HL-60 (cell line): Measurements from ENCODE around the gene RAB10.

Experiments used
- POLR2AphosphoS5 ChIP-seq: IDR thresholded peaks from 2 replicates; pipeline ENCODE4 v1.6.1; 2012; ENCODE audit warnings: low read depth
- TF ChIP-seq, protein P1 (sequence below): IDR thresholded peaks from one replicate; pipeline ENCODE4 v1.5.1; 2011; ENCODE audit warnings: low read length, control low read depth, inconsistent platforms; ENCODE audit not compliant: insufficient read depth

DNA sequence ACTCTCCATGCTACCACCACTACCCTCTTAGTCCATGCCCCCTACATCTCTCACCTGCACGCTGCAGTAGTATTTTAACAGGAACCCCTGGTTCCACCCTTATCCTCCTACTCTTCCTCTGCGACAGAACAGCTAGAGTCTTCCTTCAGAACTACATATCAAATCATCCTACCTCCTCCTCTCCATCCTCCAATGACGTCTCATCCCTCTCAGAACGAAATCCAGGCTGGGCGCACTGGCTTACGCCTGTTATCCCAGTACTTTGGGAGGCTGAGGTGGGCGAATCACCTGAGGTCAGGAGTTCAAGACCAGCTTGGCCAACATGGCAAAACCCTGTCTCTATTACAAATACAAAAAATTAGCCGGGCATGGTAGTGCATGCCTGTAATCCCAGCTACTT lies 41.3 kb upstream of the RAB10 start:
- no peak for TF ChIP-seq POLR2AphosphoS5
- TF ChIP-seq, protein P1, sequence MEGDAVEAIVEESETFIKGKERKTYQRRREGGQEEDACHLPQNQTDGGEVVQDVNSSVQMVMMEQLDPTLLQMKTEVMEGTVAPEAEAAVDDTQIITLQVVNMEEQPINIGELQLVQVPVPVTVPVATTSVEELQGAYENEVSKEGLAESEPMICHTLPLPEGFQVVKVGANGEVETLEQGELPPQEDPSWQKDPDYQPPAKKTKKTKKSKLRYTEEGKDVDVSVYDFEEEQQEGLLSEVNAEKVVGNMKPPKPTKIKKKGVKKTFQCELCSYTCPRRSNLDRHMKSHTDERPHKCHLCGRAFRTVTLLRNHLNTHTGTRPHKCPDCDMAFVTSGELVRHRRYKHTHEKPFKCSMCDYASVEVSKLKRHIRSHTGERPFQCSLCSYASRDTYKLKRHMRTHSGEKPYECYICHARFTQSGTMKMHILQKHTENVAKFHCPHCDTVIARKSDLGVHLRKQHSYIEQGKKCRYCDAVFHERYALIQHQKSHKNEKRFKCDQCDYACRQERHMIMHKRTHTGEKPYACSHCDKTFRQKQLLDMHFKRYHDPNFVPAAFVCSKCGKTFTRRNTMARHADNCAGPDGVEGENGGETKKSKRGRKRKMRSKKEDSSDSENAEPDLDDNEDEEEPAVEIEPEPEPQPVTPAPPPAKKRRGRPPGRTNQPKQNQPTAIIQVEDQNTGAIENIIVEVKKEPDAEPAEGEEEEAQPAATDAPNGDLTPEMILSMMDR, result no peak
